ENCODE data around the gene HOXC9. TPM values are rescaled to one million over a fixed set of nuclear protein-coding genes. Genes with fewer than 3 reads are reported as not detected.

The HOXC9 gene
- total and polyA plus RNA-seq, 2 of the 8 experiments (the other 6 are each of a cell fraction or from before 2014, with no cell fraction given): not detected

DNA sequence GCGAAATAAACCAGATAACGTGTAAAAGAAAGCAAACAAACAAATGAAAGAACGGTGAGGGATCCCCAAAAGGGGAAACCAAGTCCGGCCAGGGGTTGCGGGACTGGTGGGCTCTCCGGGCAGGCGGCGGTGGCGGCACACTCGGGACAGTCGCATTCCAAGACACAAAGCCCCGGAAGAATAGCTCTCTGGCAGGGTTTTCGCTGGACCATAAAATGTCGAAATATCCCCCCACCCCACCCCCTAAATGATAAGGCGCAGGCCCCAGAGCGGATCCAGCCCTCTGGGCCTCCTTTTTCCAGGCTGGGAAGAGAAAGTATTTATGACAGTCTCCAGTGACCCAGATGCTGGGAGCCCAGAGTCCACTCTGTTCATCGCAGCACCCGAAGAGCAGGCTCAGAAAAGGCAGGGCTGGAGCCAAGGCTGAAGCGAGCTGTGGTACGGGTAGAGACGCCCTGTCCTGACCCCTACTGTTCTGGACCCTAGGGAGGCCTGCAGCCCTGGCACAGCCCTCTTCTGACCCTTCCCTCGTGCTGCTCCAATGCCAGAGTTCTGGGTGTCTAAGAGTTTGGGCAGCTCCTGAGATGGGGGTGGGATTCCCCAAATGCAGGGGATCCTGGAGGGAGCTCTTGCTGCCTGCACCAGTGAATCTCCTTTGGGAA is 6.7 kb downstream of the HOXC9 start:
- Histone ChIP-seq H3K14ac (ENCODE audit: insufficient read length) (no peak overlapping the region), H3K36me3 (ENCODE audit: control insufficient read depth in 2 of 4, insufficient read depth in 4 of 4, low read length in 3 of 4) (peaks cover 0 to 2% (median 0%) of the 10 kb centered on the region in 4 experiments; a peak in 1 of 8 replicates), H2BK20ac (ENCODE audit: low read length) (no peak overlapping the region), H3K9me3 (ENCODE audit: insufficient read depth in 2 of 2, low read depth in 1 of 2, low read length in 1 of 2) (no peaks in the 10 kb centered on the region), H3K4me3 (ENCODE audit: extremely low read depth in 1 of 4, insufficient read depth in 2 of 4, low read depth in 3 of 4, low read length in 4 of 4) (no peak overlapping the region), H4K8ac (ENCODE audit: extremely low read depth, insufficient read depth, low read length) (no peak overlapping the region), H3K79me2 (ENCODE audit: control insufficient read depth in 1 of 2, insufficient read depth in 2 of 2, low read length in 2 of 2) (no peaks in the 10 kb centered on the region), H4K20me1 (replicated peaks in 1 of 2; ENCODE audit: control insufficient read depth in 1 of 2, insufficient read depth in 2 of 2, low read length in 2 of 2) (peaks cover 0 to 37% of the 10 kb centered on the region in 2 experiments), H3K4ac (replicated peaks; ENCODE audit: insufficient read length, low read depth, low read length) (no peak overlapping the region), H4K91ac (replicated peaks; ENCODE audit: insufficient read length, low read length) (no peak overlapping the region), H2BK120ac (replicated peaks; ENCODE audit: low read depth, low read length) (no peak overlapping the region), H3K79me1 (ENCODE audit: low read depth, low read length) (no peaks in the 10 kb centered on the region), H3K4me1 (replicated peaks in 1 of 4; ENCODE audit: control insufficient read depth in 3 of 4, insufficient read depth in 4 of 4, low read length in 3 of 4) (peaks cover 0 to 4% (median 0%) of the 10 kb centered on the region in 4 experiments; a peak in 2 of 7 replicates), H3K56ac (replicated peaks; ENCODE audit: insufficient read length, low read depth, low read length) (no peak overlapping the region), H3K27ac (ENCODE audit: low read depth, low read length) (no peak overlapping the region), H2AK5ac (ENCODE audit: low read depth, low read length) (no peak overlapping the region), H3K23ac (ENCODE audit: insufficient read length) (no peak overlapping the region), H3K27me3 (replicated peaks in 1 of 4; ENCODE audit: control insufficient read depth in 3 of 4, extremely low read depth in 1 of 4, insufficient read depth in 3 of 4, low read length in 3 of 4) (peaks cover 97 to 100% (median 100%) of the 10 kb centered on the region in 4 experiments), H3K18ac (ENCODE audit: extremely low read depth, low read length) (no peak overlapping the region), H2BK15ac (ENCODE audit: low read length) (no peak overlapping the region), H3K23me2 (ENCODE audit: low read depth, low read length) (no peaks in the 10 kb centered on the region), H3K9ac (replicated peaks in 1 of 4; ENCODE audit: extremely low read depth in 1 of 4, low read depth in 3 of 4, low read length in 3 of 4) (no peak overlapping the region), H3K4me2 (ENCODE audit: insufficient read depth in 1 of 2, low read depth in 2 of 2, low read length in 2 of 2) (no peak overlapping the region), H4K5ac (ENCODE audit: insufficient read length, low read depth, low read length) (no peak overlapping the region), H2AFZ (ENCODE audit: low read length) (no peak overlapping the region), H2BK12ac (ENCODE audit: low read depth, low read length) (no peak overlapping the region), H2BK5ac (ENCODE audit: low read depth, low read length) (no peak overlapping the region)
- DNase-seq (ENCODE audit: low read depth in 1 of 2, low spot score in 2 of 2) (no peak), FAIRE-seq (no peak)
- 37% methylated on average over 22 of the region's 22 CpGs; no CpG with 5 or more reads in 1 of the 2 experiments for WGBS, 2 experiments (ENCODE audit: extremely low coverage in 1 of 2, insufficient coverage in 1 of 2, insufficient read length in 1 of 2, insufficient replicate concordance in 2 of 2, low coverage in 1 of 2, low lambda C conversion rate in 2 of 2, missing lambda C conversion rate in 1 of 2)
- POLR2A ChIA-PET (ENCODE audit: partially characterized antibody): interaction anchor here (0.6 to 1.4 kb wide), 6 partner anchors 10 to 1822 kb away, joined by 3 read pairs; no protein-coding TSS in a partner anchor
- TF ChIP-seq RNF2 (IDR thresholded peaks at IDR 0.05; ENCODE audit: borderline replicate concordance, low read depth, low read length, missing control alignments, poor library complexity, severe bottlenecking) (no peak), SIN3A (conservative IDR thresholded peaks at IDR 0.05 in 1 of 2, IDR thresholded peaks at IDR 0.05 in 1 of 2; ENCODE audit: low read depth in 1 of 2, low read length in 2 of 2) (no peak), SAP30 (IDR thresholded peaks at IDR 0.05; ENCODE audit: insufficient read depth, insufficient replicate concordance, low read length) (no peak), TAF7 (optimal IDR thresholded peaks at IDR 0.05; ENCODE audit: borderline replicate concordance, low read depth, low read length) (no peak), RXRA (IDR thresholded peaks at IDR 0.05; ENCODE audit: insufficient read depth, low read depth, low read length) (no peak), BRCA1 (IDR thresholded peaks at IDR 0.05; ENCODE audit: low read depth, low read length) (no peak), EGR1 (IDR thresholded peaks at IDR 0.05; ENCODE audit: borderline replicate concordance, low read depth, low read length) (no peak)
- CTCF ChIA-PET (ENCODE audit: partially characterized antibody): interaction anchor here (0.6 to 11.3 kb wide), 20 partner anchors 10 to 1395 kb away, joined by 3 to 172 read pairs (median 10); partner anchors contain the start of genes HOXC10, HOXC5, HOXC6 and SMUG1
